Spinal cord (tissue), 10 donors: ENCODE results near the gene SLC25A34. TPM values are rescaled to one million over a fixed set of nuclear protein-coding genes. Genes with fewer than 3 reads are reported as not detected.

Experiments
- DNase-seq, 6 donors: peaks; one replicate each; pipeline versions ENCODE4 v3.0.0 to v3.0.0-alpha.2; 2013 to 2015; ENCODE audit warnings: low spot score in 6 of 6, low read depth in 4 of 6
- H3K27ac ChIP-seq: one replicate; pipeline ENCODE4 v1.5.1; 2013; ENCODE audit warnings: low read depth, low read length, control low read depth
- H3K27me3 ChIP-seq: one replicate; pipeline ENCODE4 v1.6.1; 2013; ENCODE audit warnings: low read length; ENCODE audit not compliant: control insufficient read depth, insufficient read depth
- H3K36me3 ChIP-seq: one replicate; pipeline ENCODE4 v1.6.1; 2013; ENCODE audit warnings: low read length; ENCODE audit not compliant: control insufficient read depth, insufficient read depth
- H3K4me1 ChIP-seq: one replicate; pipeline ENCODE4 v1.6.1; 2013; ENCODE audit warnings: low read length; ENCODE audit not compliant: control insufficient read depth, insufficient read depth
- H3K4me3 ChIP-seq: one replicate; pipeline ENCODE4 v1.5.1; 2013; ENCODE audit warnings: low read depth, low read length, control low read depth
- H3K9me3 ChIP-seq: one replicate; pipeline ENCODE4 v1.6.1; 2013; ENCODE audit warnings: low read length; ENCODE audit not compliant: control insufficient read depth, insufficient read depth
- WGBS: methylation state at CpG from one replicate; pipeline ENCODE4 v1.1.5; 2013; ENCODE audit warnings: missing lambda C conversion rate; ENCODE audit not compliant: insufficient coverage; 5-methylcytosine and 5-hydroxymethylcytosine counted together
- polyA plus RNA-seq, 2 donors: library from polyadenylated mRNA; unstranded; fragments of 120-200 nt; gene quantifications; one replicate each; pipeline ENCODE4 v1.2.1, GENCODE V29; 2013; ENCODE audit not compliant: insufficient read length in 2 of 2
- total RNA-seq, 2 donors: library from RNA; depleted of rRNA in 1 of 2; stranded (reverse); fragments of 120-200 nt in 1 of 2; fragments of >200 nt in 1 of 2; gene quantifications; one replicate each; pipeline versions ENCODE4 v1.2.3 to v1.2.4, GENCODE V29; 2013 to 2014
- donor health status: healthy.

The SLC25A34 gene
- total and polyA plus RNA-seq, 4 donors: 0.59 to 7.7 (median 3.7) TPM

- Histone ChIP-seq H3K27ac (no peak overlapping the region), H3K4me3 (no peak overlapping the region), H3K4me1 (no peaks in the 10 kb centered on the region), H3K9me3 (no peaks in the 10 kb centered on the region), H3K36me3 (peaks cover 89% of the 10 kb centered on the region), H3K27me3 (no peaks in the 10 kb centered on the region)
- no peak for DNase-seq
- WGBS: 89% methylated on average over 14 of the region's 20 CpGs
Measured at GRCh38 chr1:15723631-15724246, 12.3 kb upstream of the SLC25A34 start.

- WGBS: 84% methylated on average over 18 of the region's 26 CpGs
- Histone ChIP-seq H3K36me3 (peaks cover 91% of the 10 kb centered on the region), H3K27me3 (no peaks in the 10 kb centered on the region), H3K27ac (no peak overlapping the region), H3K4me3 (no peak overlapping the region), H3K4me1 (no peaks in the 10 kb centered on the region), H3K9me3 (no peaks in the 10 kb centered on the region)
- DNase-seq: no peak
Measured at GRCh38 chr1:15724949-15725880, 10.8 kb upstream of the SLC25A34 start.

GRCh38 chr1:15726508-15726907 lies 9.6 kb upstream of the SLC25A34 start:
- Histone ChIP-seq H3K27ac (no peak overlapping the region), H3K4me1 (no peaks in the 10 kb centered on the region), H3K4me3 (no peak overlapping the region), H3K9me3 (no peaks in the 10 kb centered on the region), H3K27me3 (no peaks in the 10 kb centered on the region), H3K36me3 (peaks cover 93% of the 10 kb centered on the region)
- WGBS: 96% methylated on average over 9 of the region's 9 CpGs
- no peak for DNase-seq

DNA sequence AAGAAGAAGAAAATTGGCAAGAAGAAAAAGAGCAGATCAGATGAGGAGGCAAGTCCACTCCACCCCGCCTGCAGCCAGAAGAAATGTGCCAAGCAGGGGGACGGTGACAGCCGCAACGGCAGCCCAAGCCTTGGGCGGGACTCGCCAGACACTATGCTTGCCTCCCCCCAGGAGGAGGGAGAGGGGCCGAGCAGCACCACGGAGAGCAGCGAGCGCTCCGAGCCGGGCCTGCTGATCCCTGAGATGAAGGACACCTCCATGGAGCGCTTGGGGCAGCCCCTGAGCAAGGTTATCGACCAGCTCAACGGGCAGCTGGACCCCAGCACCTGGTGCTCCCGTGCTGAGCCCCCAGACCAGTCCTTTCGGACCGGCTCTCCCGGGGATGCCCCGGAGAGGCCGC lies 9.0 kb upstream of the SLC25A34 start:
- peaks cover 95% of the 10 kb centered on the region for H3K36me3 ChIP-seq
- no peaks in the 10 kb centered on the region for H3K9me3 ChIP-seq
- WGBS: 83% methylated on average over 21 of the region's 21 CpGs
- H3K4me3 ChIP-seq: no peak overlapping the region
- no peak overlapping the region for H3K27ac ChIP-seq
- H3K4me1 ChIP-seq: no peaks in the 10 kb centered on the region
- DNase-seq: no peak
- H3K27me3 ChIP-seq: no peaks in the 10 kb centered on the region

DNA sequence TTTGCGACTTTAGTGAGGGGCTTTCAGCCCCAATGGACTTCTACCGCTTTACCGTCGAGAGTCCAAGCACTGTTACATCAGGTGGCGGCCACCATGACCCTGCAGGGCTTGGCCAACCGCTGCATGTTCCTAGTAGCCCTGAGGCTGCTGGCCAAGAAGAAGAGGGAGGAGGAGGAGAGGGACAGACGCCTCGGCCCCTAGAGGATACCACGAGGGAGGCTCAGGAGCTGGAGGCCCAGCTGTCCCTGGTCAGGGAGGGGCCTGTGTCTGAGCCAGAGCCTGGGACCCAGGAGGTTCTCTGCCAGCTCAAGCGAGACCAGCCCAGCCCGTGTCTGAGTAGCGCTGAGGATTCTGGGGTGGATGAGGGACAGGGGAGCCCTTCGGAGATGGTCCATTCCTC lies 8.6 kb upstream of the SLC25A34 start:
- H3K36me3 ChIP-seq: peaks cover 99% of the 10 kb centered on the region
- 79% methylated on average over 13 of the region's 13 CpGs for WGBS

GRCh38 chr1:15727866-15728534 lies 8.1 kb upstream of the SLC25A34 start:
- Histone ChIP-seq H3K27me3 (no peaks in the 10 kb centered on the region), H3K27ac (no peak overlapping the region), H3K36me3 (peaks cover 100% of the 10 kb centered on the region), H3K9me3 (no peaks in the 10 kb centered on the region), H3K4me1 (no peaks in the 10 kb centered on the region), H3K4me3 (no peak overlapping the region)
- WGBS: 93% methylated on average over 23 of the region's 23 CpGs
- DNase-seq: no peak

More for the DNA sequence above, 8.6 kb upstream of the SLC25A34 start:
- no peak overlapping the region for H3K27ac ChIP-seq
- H3K4me1 ChIP-seq: no peaks in the 10 kb centered on the region
- DNase-seq: no peak
- H3K4me3 ChIP-seq: no peak overlapping the region
- H3K27me3 ChIP-seq: no peaks in the 10 kb centered on the region
- H3K9me3 ChIP-seq: no peaks in the 10 kb centered on the region

DNA sequence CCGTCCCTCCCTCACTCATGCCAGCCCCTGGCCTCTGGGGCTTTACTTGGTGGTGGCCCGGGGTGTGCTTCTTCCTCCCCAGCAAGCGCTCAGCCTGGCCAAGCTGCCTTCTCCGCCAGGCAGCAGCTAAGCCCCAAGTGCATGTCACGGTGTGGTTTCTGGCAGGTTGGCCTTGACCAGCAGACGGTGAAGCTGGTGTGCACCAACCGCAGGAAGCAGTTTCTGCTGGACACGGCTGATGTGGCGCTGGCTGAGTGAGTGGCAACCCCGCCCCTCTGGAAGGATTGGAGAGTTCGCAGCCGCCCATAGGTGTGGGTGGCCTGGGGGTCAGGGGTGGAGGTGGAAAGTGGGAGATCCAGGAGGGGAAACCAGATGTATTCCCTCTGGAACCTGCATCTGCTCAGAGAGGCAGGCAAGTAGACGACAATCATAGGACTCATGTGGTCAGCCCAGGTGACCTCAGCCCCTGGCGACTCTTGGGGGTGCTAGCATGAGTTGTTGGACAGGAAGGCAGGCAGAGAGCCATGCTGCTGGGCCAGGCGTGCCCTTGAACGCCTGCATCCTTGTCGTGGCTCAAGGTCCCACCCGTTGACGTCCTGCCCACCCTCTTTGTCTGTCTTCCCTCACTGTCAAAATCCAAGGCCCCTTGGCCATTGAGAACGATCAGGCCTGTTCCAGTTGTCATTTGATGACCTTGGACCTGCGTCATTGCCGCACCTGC lies 7.0 kb upstream of the SLC25A34 start:
- DNase-seq: no peak
- 93% methylated on average over 19 of the region's 22 CpGs for WGBS
- Histone ChIP-seq H3K27ac (no peak overlapping the region), H3K27me3 (no peaks in the 10 kb centered on the region), H3K4me3 (no peak overlapping the region), H3K9me3 (no peaks in the 10 kb centered on the region), H3K4me1 (no peaks in the 10 kb centered on the region), H3K36me3 (peaks cover 100% of the 10 kb centered on the region)

DNA sequence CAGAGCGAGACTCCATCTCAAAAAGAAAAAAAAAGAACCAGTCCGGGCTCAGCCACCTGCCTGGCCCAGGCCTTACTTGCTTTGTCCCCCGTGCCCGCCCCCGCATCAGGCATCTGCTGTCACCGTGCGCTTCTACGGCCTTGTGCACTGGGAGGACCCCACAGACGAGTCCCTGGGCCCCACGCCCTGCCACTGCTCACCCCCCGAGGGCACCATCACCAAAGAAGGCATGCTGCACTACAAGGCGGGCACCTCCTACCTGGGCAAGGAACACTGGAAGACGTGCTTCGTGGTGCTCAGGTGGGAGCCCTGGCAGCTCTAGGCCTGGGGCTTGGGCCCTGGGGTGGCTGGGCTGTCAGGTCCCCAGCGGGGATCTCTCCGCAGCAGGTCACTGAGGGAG lies 5.6 kb upstream of the SLC25A34 start:
- WGBS: 95% methylated on average over 16 of the region's 16 CpGs
- H3K27me3 ChIP-seq: no peaks in the 10 kb centered on the region
- no peaks in the 10 kb centered on the region for H3K4me1 ChIP-seq
- H3K36me3 ChIP-seq: peaks cover 100% of the 10 kb centered on the region
- no peak overlapping the region for H3K27ac ChIP-seq
- H3K4me3 ChIP-seq: no peak overlapping the region
- no peak for DNase-seq
- no peaks in the 10 kb centered on the region for H3K9me3 ChIP-seq

DNA sequence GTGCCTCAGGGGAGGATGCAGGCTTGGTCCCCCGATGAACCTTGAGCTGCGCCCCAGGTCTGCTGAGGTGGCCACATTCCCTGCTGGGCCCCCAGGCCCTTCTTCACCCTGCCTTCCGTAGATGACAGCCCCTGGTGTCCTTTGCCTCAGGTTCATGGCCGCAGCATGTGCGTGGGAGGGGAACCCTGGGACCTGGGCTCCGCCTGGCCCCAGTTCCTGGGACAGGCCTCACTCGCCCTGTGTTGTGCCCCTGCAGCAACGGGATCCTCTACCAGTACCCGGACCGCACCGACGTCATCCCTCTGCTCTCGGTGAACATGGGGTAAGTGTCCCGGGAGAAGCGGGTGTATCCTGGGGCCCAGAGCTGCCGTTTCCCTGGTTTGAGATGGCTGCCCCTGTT lies 5.1 kb upstream of the SLC25A34 start:
- H3K9me3 ChIP-seq: no peaks in the 10 kb centered on the region
- WGBS: 95% methylated on average over 16 of the region's 16 CpGs
- no peaks in the 10 kb centered on the region for H3K4me1 ChIP-seq
- DNase-seq: no peak
- no peaks in the 10 kb centered on the region for H3K27me3 ChIP-seq
- no peak overlapping the region for H3K27ac ChIP-seq
- peaks cover 99% of the 10 kb centered on the region for H3K36me3 ChIP-seq
- no peak overlapping the region for H3K4me3 ChIP-seq
